Left ventricle myocardium inferior (tissue), 1 donor: ENCODE measurements around the gene TAL1. TPM values are rescaled to one million over a fixed set of nuclear protein-coding genes. Genes with fewer than 3 reads are reported as not detected.

Source experiments
- DNase-seq: peaks from one replicate; pipeline ENCODE4 v3.0.0-alpha.2; 2020
- H3K27ac ChIP-seq: fragments of 200-600 bp; replicated peaks from 2 replicates; pipeline ENCODE4 v1.8.0; 2021
- H3K27me3 ChIP-seq: fragments of 200-600 bp; 2 replicates; pipeline ENCODE4 v1.8.0; 2021; ENCODE audit warnings: low read depth
- H3K36me3 ChIP-seq: fragments of 200-600 bp; 2 replicates; pipeline ENCODE4 v1.8.0; 2021
- H3K4me1 ChIP-seq: fragments of 200-600 bp; 2 replicates; pipeline ENCODE4 v1.8.0; 2021
- H3K4me3 ChIP-seq: fragments of 200-600 bp; 2 replicates; pipeline ENCODE4 v1.8.0; 2021; ENCODE audit warnings: mild to moderate bottlenecking, moderate library complexity
- H3K9me3 ChIP-seq: fragments of 200-600 bp; replicated peaks from 2 replicates; pipeline ENCODE4 v1.8.0; 2021
- intact Hi-C: fragments of 100-400 bp; cut with micrococcal nuclease; formaldehyde crosslinking; loops from one replicate; pipeline ENCODE4 v1.11.0; 2022
- total RNA-seq: library from RNA; stranded (reverse); fragmentation: NEBNext Ultra II Directional; extraction: Animal tissue kit (Norgen Biotek cat#: 25700); gene quantifications from one replicate; pipeline ENCODE4 v1.2.1, GENCODE V29; 2021
- TF ChIP-seq, protein P1 (sequence below): fragments of 200-600 bp; IDR thresholded peaks from 2 replicates; pipeline ENCODE4 v1.8.0; 2021; ENCODE audit warnings: antibody characterized with exemption, mild to moderate bottlenecking, borderline replicate concordance
- donor health status: DM: no; HTN: yes; CAD: no; lungs with severe emphysema.

Gene TAL1
- total RNA-seq, 1 donor from 2014 or later = 4.3 TPM

DNA sequence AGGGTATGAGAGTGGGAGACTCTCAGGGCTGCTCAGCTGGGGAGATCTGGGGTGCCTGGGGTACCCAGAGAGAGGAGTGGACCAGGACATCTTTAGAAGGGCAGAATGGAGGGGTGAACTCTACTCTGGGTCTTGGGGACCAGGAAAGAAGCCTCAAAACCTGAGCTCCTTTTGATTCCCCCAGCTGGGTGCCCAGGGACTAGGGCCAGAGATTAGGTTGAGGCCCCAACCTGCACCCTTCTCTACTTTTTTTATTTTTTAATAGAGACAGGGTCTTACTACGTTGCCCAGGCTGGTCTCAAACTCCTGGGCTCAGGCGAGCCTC, 44.1 kb downstream of the TAL1 start:
- TF ChIP-seq, protein P1, sequence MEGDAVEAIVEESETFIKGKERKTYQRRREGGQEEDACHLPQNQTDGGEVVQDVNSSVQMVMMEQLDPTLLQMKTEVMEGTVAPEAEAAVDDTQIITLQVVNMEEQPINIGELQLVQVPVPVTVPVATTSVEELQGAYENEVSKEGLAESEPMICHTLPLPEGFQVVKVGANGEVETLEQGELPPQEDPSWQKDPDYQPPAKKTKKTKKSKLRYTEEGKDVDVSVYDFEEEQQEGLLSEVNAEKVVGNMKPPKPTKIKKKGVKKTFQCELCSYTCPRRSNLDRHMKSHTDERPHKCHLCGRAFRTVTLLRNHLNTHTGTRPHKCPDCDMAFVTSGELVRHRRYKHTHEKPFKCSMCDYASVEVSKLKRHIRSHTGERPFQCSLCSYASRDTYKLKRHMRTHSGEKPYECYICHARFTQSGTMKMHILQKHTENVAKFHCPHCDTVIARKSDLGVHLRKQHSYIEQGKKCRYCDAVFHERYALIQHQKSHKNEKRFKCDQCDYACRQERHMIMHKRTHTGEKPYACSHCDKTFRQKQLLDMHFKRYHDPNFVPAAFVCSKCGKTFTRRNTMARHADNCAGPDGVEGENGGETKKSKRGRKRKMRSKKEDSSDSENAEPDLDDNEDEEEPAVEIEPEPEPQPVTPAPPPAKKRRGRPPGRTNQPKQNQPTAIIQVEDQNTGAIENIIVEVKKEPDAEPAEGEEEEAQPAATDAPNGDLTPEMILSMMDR = no peak
- Histone ChIP-seq H3K4me3 (no peak overlapping the region), H3K4me1 (peaks cover 18% of the 10 kb centered on the region), H3K9me3 (no peaks in the 10 kb centered on the region), H3K36me3 (no peaks in the 10 kb centered on the region), H3K27me3 (peaks cover 12% of the 10 kb centered on the region), H3K27ac (no peak overlapping the region)
- DNase-seq = no peak
- intact Hi-C loops = no loop called here

DNA sequence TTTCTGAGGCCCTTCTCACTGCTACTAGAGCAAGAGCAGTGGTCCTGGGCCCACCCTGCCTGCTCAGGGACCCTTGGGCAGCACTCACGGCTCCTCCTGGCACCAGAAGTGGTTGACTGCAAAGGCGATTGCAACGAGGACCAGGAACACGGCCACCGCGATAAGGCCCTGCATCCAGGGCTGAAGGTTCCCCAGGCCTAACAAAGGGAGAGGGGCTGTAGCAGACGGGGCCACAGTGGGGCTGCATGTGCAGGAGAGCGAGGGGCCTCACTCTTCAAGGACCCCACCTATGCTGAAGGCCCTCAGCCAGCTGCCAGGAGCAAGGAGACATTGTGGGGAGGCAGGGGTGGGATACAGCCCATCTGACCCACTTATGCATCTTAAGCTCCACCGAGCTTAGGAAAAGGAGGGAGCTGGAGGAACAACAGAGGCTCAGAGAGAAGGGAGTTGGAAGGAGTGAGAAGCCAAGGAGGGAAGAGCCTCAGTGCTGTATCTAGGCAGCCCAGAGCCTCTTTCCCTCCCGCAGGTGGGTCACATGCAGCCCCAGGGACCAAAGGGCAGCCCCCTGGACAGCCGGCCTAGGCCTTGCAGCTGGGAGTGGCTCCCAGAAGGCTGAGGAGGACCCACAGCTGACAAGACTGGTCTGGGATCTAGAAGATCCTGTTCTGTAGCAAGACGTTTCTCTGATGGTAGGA, 44.6 kb downstream of the TAL1 start:
- TF ChIP-seq, protein P1 = no peak
- no peaks in the 10 kb centered on the region for H3K36me3 ChIP-seq
- peaks cover 17% of the 10 kb centered on the region for H3K27me3 ChIP-seq
- no peak for DNase-seq
- peaks cover 13% of the 10 kb centered on the region for H3K4me1 ChIP-seq
- H3K9me3 ChIP-seq = no peaks in the 10 kb centered on the region
- intact Hi-C loops = no loop called here
- no peak overlapping the region for H3K27ac ChIP-seq
- no peak overlapping the region for H3K4me3 ChIP-seq

DNA sequence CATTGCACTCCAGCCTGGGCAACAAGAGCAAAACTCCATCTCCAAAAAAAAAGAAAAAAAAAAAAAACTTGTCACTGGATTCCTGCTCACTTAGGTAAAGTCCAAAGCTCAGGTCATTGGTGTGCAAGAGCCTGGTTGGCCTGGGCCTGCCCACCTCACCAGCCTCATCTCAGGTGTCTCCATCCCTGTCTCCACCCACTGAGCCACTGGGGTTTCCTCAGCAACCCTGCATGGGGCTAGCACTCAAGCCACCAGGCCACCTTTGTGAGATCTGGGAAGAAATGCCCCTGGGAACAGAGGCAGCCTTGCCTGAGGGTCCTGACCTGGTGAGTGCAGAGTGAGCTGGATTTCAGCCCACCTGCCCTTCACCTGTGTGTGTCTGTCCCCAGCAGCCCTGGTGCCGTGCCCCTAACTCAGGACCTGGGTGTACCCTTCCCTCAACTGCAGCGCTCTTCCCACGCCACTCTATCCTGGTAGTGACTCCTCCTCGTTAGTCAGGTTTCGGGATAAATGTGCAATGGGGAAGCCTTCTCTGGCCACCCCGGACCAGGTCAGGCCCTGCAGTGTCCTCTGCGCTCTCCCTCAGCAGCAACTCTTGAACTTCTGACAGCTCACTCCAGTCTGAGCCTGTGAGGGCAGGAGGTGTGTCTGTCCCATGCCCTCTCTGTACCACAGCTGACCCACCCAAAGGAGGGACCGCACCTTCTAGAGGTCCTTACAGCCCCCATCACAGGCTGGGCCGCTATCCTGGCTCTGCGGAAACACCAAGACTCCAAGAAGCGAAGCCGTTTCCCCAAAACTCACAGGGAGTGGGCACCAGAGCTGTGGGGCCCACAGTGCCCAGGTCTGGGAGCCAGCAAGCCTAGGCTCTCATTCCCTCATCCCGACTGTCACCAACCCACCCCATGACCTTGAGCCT, 45.5 kb downstream of the TAL1 start:
- Histone ChIP-seq H3K4me3 (no peak overlapping the region), H3K9me3 (no peaks in the 10 kb centered on the region), H3K27ac (no peak overlapping the region), H3K27me3 (peaks cover 25% of the 10 kb centered on the region), H3K36me3 (no peaks in the 10 kb centered on the region), H3K4me1 (peaks cover 13% of the 10 kb centered on the region)
- TF ChIP-seq, protein P1 = no peak
- DNase-seq = no peak
- intact Hi-C loops = no loop called here

DNA sequence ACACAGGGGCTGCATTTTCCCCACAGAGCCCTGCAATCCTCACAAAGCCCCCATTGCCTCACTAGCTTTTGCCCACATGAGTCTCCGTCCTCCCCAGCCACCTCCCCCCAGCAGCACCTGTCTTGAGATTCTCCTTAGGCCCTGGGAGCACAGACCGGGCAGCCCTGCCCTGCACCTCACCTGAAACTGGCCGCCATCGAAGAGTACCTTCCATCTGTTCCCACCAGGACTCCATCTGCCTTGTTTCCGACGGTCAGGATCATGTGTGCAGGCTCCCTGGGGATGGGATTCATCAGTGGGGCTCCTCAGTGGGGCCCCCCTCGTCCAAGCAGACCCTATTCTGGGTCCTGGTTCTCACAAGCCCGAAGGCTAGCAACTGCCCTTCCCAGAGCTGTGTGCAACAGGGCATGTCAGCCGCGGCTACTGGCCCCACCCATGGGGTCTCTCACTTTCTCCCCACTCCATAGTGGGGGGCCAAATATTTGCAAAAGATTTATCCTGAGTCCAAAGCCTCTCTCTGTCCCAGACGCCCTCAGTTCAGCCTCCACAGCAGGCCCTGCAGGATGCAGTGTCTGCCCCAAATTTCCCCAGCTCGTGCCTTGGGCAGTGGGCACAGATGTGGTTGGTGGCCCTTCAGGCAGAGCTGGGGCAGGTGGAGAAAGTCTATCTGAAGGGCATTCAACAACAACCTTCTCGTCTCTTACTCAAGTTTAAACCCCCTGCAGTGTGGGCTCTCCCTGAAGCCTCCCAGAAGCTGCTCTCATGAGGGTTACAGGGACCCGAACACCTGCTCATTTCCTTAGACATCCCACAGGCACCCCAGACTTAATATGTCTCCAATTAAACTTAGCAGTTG, 47.0 kb downstream of the TAL1 start:
- TF ChIP-seq, protein P1 = no peak
- Histone ChIP-seq H3K4me1 (peaks cover 12% of the 10 kb centered on the region), H3K36me3 (no peaks in the 10 kb centered on the region), H3K4me3 (no peak overlapping the region), H3K27ac (no peak overlapping the region), H3K9me3 (no peaks in the 10 kb centered on the region), H3K27me3 (peaks cover 39% of the 10 kb centered on the region)
- DNase-seq = no peak
- intact Hi-C loops = no loop called here

DNA sequence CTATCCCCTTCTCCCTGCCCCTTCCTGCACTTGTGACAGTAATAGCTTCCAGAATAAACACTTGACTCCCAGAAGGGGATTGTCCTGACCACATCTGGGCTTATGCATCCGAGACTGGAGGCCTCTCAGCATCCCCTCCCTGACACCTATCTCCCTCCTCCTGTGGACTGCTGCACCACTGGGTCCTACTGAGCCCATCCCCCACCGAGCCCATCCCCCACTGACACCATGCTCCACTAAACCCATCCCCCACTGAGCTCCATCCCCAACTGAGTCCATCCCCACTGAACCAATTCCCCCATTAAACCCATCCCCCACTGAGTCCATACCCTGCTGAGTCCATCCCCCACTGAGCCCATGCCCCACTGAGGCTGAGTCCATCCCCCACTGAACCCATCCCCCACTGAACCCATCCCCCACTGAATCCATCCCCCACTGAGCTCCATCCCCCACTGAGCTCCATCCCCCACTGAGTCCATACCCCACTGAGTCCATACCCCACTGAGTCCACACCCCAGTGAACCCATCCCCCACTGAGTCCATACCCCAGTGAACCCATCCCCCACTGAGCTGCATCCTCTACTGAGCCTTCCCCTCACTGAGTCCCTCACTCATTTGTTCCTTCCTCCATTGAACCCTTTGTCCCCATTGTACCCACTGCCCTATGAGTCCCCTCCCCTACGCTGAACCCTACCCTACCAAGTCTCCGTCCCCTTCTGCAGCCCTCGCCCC, 47.8 kb downstream of the TAL1 start:
- no peak for DNase-seq
- Histone ChIP-seq H3K27me3 (peaks cover 39% of the 10 kb centered on the region), H3K36me3 (no peaks in the 10 kb centered on the region), H3K27ac (no peak overlapping the region), H3K4me1 (peaks cover 15% of the 10 kb centered on the region), H3K4me3 (no peak overlapping the region), H3K9me3 (no peaks in the 10 kb centered on the region)
- intact Hi-C loops = no loop called here
- TF ChIP-seq, protein P1 = no peak
